GM12878 (cell line): ENCODE measurements around the gene FAM89B. TPM values are rescaled to one million over a fixed set of nuclear protein-coding genes. Genes with fewer than 3 reads are reported as not detected.

Experiments used
- CBFB ChIP-seq: IDR thresholded peaks from 2 replicates; pipeline ENCODE4 v1.6.1; 2016; ENCODE audit warnings: antibody characterized with exemption, low read depth
- CBX5 ChIP-seq: sonication (generic); IDR thresholded peaks from 2 replicates; pipeline ENCODE4 v1.6.1; 2016; ENCODE audit warnings: low read depth, moderate library complexity, mild to moderate bottlenecking, inconsistent platforms
- CHD1 ChIP-seq: IDR thresholded peaks from 2 replicates; pipeline ENCODE4 v1.6.1; 2012; ENCODE audit warnings: low read depth, low read length, improper control_type of control experiment
- CREM ChIP-seq: IDR thresholded peaks from 2 replicates; pipeline ENCODE4 v1.6.1; 2014; ENCODE audit warnings: antibody characterized with exemption, low read depth
- ELK1 ChIP-seq: IDR thresholded peaks from 2 replicates; pipeline ENCODE4 v1.6.1; 2012; ENCODE audit warnings: low read depth, low read length, improper control_type of control experiment
- FOXK2 ChIP-seq: fragments of 450-650 bp; IDR thresholded peaks from 2 replicates; pipeline ENCODE4 v1.6.1; 2017; ENCODE audit warnings: mild to moderate bottlenecking, moderate library complexity
- NR2C1 ChIP-seq: fragments of 450-650 bp; IDR thresholded peaks from 2 replicates; pipeline ENCODE4 v1.6.1; 2017; ENCODE audit warnings: antibody characterized with exemption, mild to moderate bottlenecking, moderate library complexity
- NR2F1 ChIP-seq: fragments of 450-650 bp; conservative IDR thresholded peaks from 2 replicates; pipeline ENCODE4 v1.6.1; 2017; ENCODE audit warnings: mild to moderate bottlenecking
- PKNOX1 ChIP-seq: fragments of 450-650 bp; IDR thresholded peaks from 2 replicates; pipeline ENCODE4 v1.6.1; 2016; ENCODE audit warnings: mild to moderate bottlenecking
- PRDM15 ChIP-seq: fragments of 450-650 bp; formaldehyde crosslinking; IDR thresholded peaks from 2 replicates; pipeline ENCODE4 v1.4.0; 2020; ENCODE audit warnings: mild to moderate bottlenecking, moderate library complexity
- TCF12 ChIP-seq: IDR thresholded peaks from 2 replicates; pipeline ENCODE4 v1.6.1; 2011; ENCODE audit warnings: low read depth, mild to moderate bottlenecking, low read length
- WRNIP1 ChIP-seq: IDR thresholded peaks from 2 replicates; pipeline ENCODE4 v1.6.1; 2011; ENCODE audit warnings: low read depth, low read length, improper control_type of control experiment, borderline replicate concordance
- ZBTB40 ChIP-seq: fragments of 450-650 bp; IDR thresholded peaks from 2 replicates; pipeline ENCODE4 v1.6.1; 2016; ENCODE audit warnings: mild to moderate bottlenecking, moderate library complexity, borderline replicate concordance
- polyA plus RNA-seq, 11 experiments: library from polyadenylated mRNA; depleted of rRNA in 4 of 11; unstranded in 6 of 11; stranded (reverse) in 5 of 11; fragments of >200 nt; fragmentation: Nextera tagmentation in 4 of 11; fragmentation: Illumina TruSeq in 1 of 11; extraction: Ambion mirVana in 4 of 11; extraction: Trizol in 1 of 11; gene quantifications; 1 replicate in 1 of 11; 2 replicates in 10 of 11; pipeline versions ENCODE4 v1.2.1 to v1.2.3, GENCODE V29; 2011 to 2016; ENCODE audit warnings: inconsistent platforms in 2 of 11, missing spikeins in 2 of 11, low read depth in 1 of 11
- total RNA-seq, 4 experiments: library from RNA; depleted of rRNA in 3 of 4; stranded (reverse); fragments of >200 nt in 3 of 4; fragmentation: Illumina TruSeq in 1 of 4; extraction: Trizol in 1 of 4; gene quantifications; 2 replicates each; pipeline versions ENCODE4 v1.2.1 to v1.2.3, GENCODE V29; 2013 to 2021
- TF ChIP-seq, protein P1 (sequence below): fragments of 450-650 bp; IDR thresholded peaks from 2 replicates; pipeline ENCODE4 v1.6.1; 2017; ENCODE audit warnings: mild to moderate bottlenecking, low read depth, inconsistent platforms; ENCODE audit not compliant: poor library complexity, severe bottlenecking
- TF ChIP-seq, protein P2 (sequence below): fragments of 450-650 bp; IDR thresholded peaks from 2 replicates; pipeline ENCODE4 v1.6.1; 2016; ENCODE audit warnings: mild to moderate bottlenecking

The FAM89B gene
- total and polyA plus RNA-seq, 10 of the 15 experiments (the other 5 are each of a cell fraction or from before 2014, with no cell fraction given): 0.34 to 36.7 (median 9.8) TPM

DNA sequence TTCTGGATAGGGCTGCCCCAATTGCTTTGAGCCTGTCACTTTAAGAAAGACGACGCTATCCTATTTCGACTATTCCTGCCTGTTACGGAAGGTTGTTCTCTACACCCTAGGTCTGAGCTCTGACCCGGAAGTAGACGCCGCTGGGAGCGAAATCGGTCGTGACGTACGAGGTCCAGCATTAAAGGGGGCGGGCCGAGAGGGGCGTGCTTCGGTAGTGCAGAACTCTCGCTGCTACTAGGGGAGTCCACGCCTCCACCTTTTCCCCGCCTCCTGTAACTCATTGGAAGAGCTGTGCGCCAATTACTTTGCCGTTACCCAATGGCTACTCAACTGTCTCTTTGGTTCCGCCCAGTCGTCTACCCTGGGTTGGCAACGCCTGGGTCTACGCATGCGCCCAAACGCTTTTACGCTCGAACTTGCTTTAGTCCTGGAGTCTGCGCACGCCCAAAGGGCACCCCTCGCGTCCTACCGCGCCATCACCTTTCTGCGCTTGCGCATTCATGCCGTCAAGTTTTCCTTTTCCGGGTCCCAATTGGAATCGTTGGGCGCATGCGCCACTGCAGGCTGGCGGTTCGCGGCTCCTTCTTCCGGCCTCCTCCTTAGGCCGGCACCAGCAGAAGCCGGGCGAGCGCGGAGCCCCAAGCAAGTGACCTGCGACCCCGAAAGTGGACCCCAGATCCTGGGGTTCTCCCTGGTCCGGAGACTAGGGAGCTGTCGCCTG, 43.1 kb downstream of the FAM89B start, which contains the start of gene PCNX3 (continued):
- TF ChIP-seq PRDM15 (no peak), FOXK2 (peak; percentile 69; the same call in 1 of the 2 replicates), NR2F1 (no peak), ZBTB40 (peak; percentile 96), CBX5 (no peak), TCF12 (0 out of 2 replicates have a peak, but pooled peaks have one; percentile 28), ELK1 (peak; percentile 74), WRNIP1 (0 out of 2 replicates have a peak, but pooled peaks have one; percentile 94), CREM (peak; percentile 95), NR2C1 (peak; percentile 100), CBFB (peak; percentile 33; the same call in 1 of the 2 replicates), PKNOX1 (peak; percentile 100), CHD1 (no peak)
- TF ChIP-seq, protein P1, sequence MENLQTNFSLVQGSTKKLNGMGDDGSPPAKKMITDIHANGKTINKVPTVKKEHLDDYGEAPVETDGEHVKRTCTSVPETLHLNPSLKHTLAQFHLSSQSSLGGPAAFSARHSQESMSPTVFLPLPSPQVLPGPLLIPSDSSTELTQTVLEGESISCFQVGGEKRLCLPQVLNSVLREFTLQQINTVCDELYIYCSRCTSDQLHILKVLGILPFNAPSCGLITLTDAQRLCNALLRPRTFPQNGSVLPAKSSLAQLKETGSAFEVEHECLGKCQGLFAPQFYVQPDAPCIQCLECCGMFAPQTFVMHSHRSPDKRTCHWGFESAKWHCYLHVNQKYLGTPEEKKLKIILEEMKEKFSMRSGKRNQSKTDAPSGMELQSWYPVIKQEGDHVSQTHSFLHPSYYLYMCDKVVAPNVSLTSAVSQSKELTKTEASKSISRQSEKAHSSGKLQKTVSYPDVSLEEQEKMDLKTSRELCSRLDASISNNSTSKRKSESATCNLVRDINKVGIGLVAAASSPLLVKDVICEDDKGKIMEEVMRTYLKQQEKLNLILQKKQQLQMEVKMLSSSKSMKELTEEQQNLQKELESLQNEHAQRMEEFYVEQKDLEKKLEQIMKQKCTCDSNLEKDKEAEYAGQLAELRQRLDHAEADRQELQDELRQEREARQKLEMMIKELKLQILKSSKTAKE: no peak
- TF ChIP-seq, protein P2, sequence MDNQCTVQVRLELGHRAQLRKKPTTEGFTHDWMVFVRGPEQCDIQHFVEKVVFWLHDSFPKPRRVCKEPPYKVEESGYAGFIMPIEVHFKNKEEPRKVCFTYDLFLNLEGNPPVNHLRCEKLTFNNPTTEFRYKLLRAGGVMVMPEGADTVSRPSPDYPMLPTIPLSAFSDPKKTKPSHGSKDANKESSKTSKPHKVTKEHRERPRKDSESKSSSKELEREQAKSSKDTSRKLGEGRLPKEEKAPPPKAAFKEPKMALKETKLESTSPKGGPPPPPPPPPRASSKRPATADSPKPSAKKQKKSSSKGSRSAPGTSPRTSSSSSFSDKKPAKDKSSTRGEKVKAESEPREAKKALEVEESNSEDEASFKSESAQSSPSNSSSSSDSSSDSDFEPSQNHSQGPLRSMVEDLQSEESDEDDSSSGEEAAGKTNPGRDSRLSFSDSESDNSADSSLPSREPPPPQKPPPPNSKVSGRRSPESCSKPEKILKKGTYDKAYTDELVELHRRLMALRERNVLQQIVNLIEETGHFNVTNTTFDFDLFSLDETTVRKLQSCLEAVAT: peak; percentile 100
